ENCODE measurements around the gene CDHR5. TPM values are rescaled to one million over a fixed set of nuclear protein-coding genes. Genes with fewer than 3 reads are reported as not detected.
A peak's percentile ranks its signal among the peaks of the same experiment; 100 is the strongest.

The CDHR5 gene
- total RNA-seq, 5 donors from 2014 or later (not counting 1 experiment from before 2014, with no cell fraction given): 0.26 to 0.29 TPM; not detected in 3

GRCh38 chr11:640021-640706 is 15.4 kb upstream of the CDHR5 start:
- CTCF ChIA-PET: no interaction called here
- peak in 2 of 4 experiments; percentile 14 to 24 for ATAC-seq (replicated peaks in 1 of 4)
- peak overlapping the region in 1 of 2 donors; percentile 39 for H3K27ac Mint-ChIP-seq

GRCh38 chr11:639332-639955 is 14.7 kb upstream of the CDHR5 start:
- Mint-ChIP-seq H3K4me3 (peak overlapping the region in 1 of 3 donors; percentile 75), H3K36me3 (no peaks in the 10 kb centered on the region), H3K27ac (no peak overlapping the region), H3K4me1 (peaks cover 15 to 19% (median 19%) of the 10 kb centered on the region in 3 donors), H3K9me3 (no peaks in the 10 kb centered on the region), H3K27me3 (peaks cover 14 to 35% of the 10 kb centered on the region in 2 donors)
- Histone ChIP-seq H3K27ac (ENCODE audit: low read length) (no peak overlapping the region), H3K9me3 (no peaks in the 10 kb centered on the region), H3K4me1 (ENCODE audit: control insufficient read depth in 1 of 2, extremely low read depth in 1 of 2, insufficient read depth in 2 of 2, low read length in 2 of 2) (peaks cover 0 to 35% of the 10 kb centered on the region in 2 experiments), H3K36me3 (ENCODE audit: control insufficient read depth in 2 of 2, extremely low read depth in 1 of 2, insufficient read depth in 1 of 2, low read length in 1 of 2) (peaks cover 5 to 11% of the 10 kb centered on the region in 2 donors), H3K4me3 (ENCODE audit: control insufficient read depth in 1 of 2, extremely low read depth in 1 of 2, low read length in 1 of 2) (peak overlapping the region in 1 of 2 donors; percentile 38), H3K27me3 (replicated peaks in 1 of 2; ENCODE audit: control insufficient read depth in 2 of 2, extremely low read depth in 1 of 2, insufficient read depth in 2 of 2, low read length in 1 of 2) (peaks cover 0 to 55% of the 10 kb centered on the region in 2 experiments)
- ChIA-PET POLR2A (no interaction called here), CTCF (no interaction called here)
- 8% methylated on average over 76 of the region's 80 CpGs for WGBS (ENCODE audit: insufficient coverage)
- no peak for DNase-seq
- ATAC-seq (replicated peaks in 1 of 4): peak; percentile 11 to 30 (median 22)

More at GRCh38 chr11:640021-640706, 15.4 kb upstream of the CDHR5 start:
- peak overlapping the region in 1 of 2 donors; percentile 50 for H3K4me3 ChIP-seq (ENCODE audit: control insufficient read depth in 1 of 2, extremely low read depth in 1 of 2, low read length in 1 of 2)
- Mint-ChIP-seq H3K36me3 (peaks cover under 1% of the 10 kb centered on the region), H3K4me3 (peak overlapping the region; percentile 25 to 75 (median 37)), H3K9me3 (no peaks in the 10 kb centered on the region), H3K27me3 (peaks cover 14 to 32% of the 10 kb centered on the region in 2 donors), H3K4me1 (peaks cover 15 to 19% (median 19%) of the 10 kb centered on the region in 3 donors)
- H3K36me3 ChIP-seq (ENCODE audit: control insufficient read depth in 2 of 2, extremely low read depth in 1 of 2, insufficient read depth in 1 of 2, low read length in 1 of 2): peaks cover 7 to 13% of the 10 kb centered on the region in 2 donors
- peak in 1 of 35 experiments; percentile 52 for DNase-seq
- H3K27me3 ChIP-seq (replicated peaks in 1 of 2; ENCODE audit: control insufficient read depth in 2 of 2, extremely low read depth in 1 of 2, insufficient read depth in 2 of 2, low read length in 1 of 2): peaks cover 0 to 51% of the 10 kb centered on the region in 2 experiments
- 10% methylated on average over 55 of the region's 69 CpGs for WGBS (ENCODE audit: insufficient coverage)
- peaks cover 0 to 35% of the 10 kb centered on the region in 2 experiments for H3K4me1 ChIP-seq (ENCODE audit: control insufficient read depth in 1 of 2, extremely low read depth in 1 of 2, insufficient read depth in 2 of 2, low read length in 2 of 2)
- POLR2A ChIA-PET: no interaction called here
- no peaks in the 10 kb centered on the region for H3K9me3 ChIP-seq
- H3K27ac ChIP-seq (ENCODE audit: low read length): no peak overlapping the region

GRCh38 chr11:638631-639331 is 14.0 kb upstream of the CDHR5 start:
- CTCF ChIA-PET: interaction anchor here in 1 of 2 donors (0.5 kb wide), 1 partner anchor 83 kb away, joined by 5 read pairs; no protein-coding TSS in a partner anchor
- Mint-ChIP-seq H3K9me3 (no peaks in the 10 kb centered on the region), H3K4me1 (peaks cover 15 to 19% (median 19%) of the 10 kb centered on the region in 3 donors), H3K27me3 (peaks cover 14 to 35% of the 10 kb centered on the region in 2 donors), H3K27ac (no peak overlapping the region), H3K36me3 (no peaks in the 10 kb centered on the region), H3K4me3 (peak overlapping the region; percentile 9 to 75 (median 13))
- H3K27me3 ChIP-seq (replicated peaks in 1 of 2; ENCODE audit: control insufficient read depth in 2 of 2, extremely low read depth in 1 of 2, insufficient read depth in 2 of 2, low read length in 1 of 2): peaks cover 0 to 55% of the 10 kb centered on the region in 2 experiments
- no peak for ATAC-seq (replicated peaks in 1 of 4)
- no peak for DNase-seq
- WGBS (ENCODE audit: insufficient coverage): 78% methylated on average over 17 of the region's 28 CpGs
- no peaks in the 10 kb centered on the region for H3K9me3 ChIP-seq
- peaks cover 0 to 35% of the 10 kb centered on the region in 2 experiments for H3K4me1 ChIP-seq (ENCODE audit: control insufficient read depth in 1 of 2, extremely low read depth in 1 of 2, insufficient read depth in 2 of 2, low read length in 2 of 2)
- POLR2A ChIA-PET: no interaction called here
- H3K36me3 ChIP-seq (ENCODE audit: control insufficient read depth in 2 of 2, extremely low read depth in 1 of 2, insufficient read depth in 1 of 2, low read length in 1 of 2): peaks cover 2 to 4% of the 10 kb centered on the region in 2 donors
- H3K4me3 ChIP-seq (ENCODE audit: control insufficient read depth in 1 of 2, extremely low read depth in 1 of 2, low read length in 1 of 2): no peak overlapping the region
- no peak overlapping the region for H3K27ac ChIP-seq (ENCODE audit: low read length)

GRCh38 chr11:637593-638521 is 13.1 kb upstream of the CDHR5 start:
- 34% methylated on average over 47 of the region's 55 CpGs for WGBS (ENCODE audit: insufficient coverage)
- Mint-ChIP-seq H3K36me3 (no peaks in the 10 kb centered on the region), H3K27me3 (peaks cover 14 to 37% of the 10 kb centered on the region in 2 donors), H3K4me1 (peaks cover 15 to 19% (median 18%) of the 10 kb centered on the region in 3 donors), H3K4me3 (peak overlapping the region in 2 of 3 donors; percentile 36 to 75), H3K9me3 (no peaks in the 10 kb centered on the region), H3K27ac (no peak overlapping the region)
- ChIA-PET POLR2A (no interaction called here), CTCF (interaction anchor here in 1 of 2 donors (0.5 kb wide), 1 partner anchor 84 kb away, joined by 5 read pairs; no protein-coding TSS in a partner anchor)
- no peak for DNase-seq
- no peaks in the 10 kb centered on the region for H3K36me3 ChIP-seq (ENCODE audit: control insufficient read depth in 2 of 2, extremely low read depth in 1 of 2, insufficient read depth in 1 of 2, low read length in 1 of 2)
- peaks cover 0 to 55% of the 10 kb centered on the region in 2 experiments for H3K27me3 ChIP-seq (replicated peaks in 1 of 2; ENCODE audit: control insufficient read depth in 2 of 2, extremely low read depth in 1 of 2, insufficient read depth in 2 of 2, low read length in 1 of 2)
- no peak for ATAC-seq (replicated peaks in 1 of 4)
- H3K9me3 ChIP-seq: no peaks in the 10 kb centered on the region
- H3K27ac ChIP-seq (ENCODE audit: low read length): no peak overlapping the region
- H3K4me1 ChIP-seq (ENCODE audit: control insufficient read depth in 1 of 2, extremely low read depth in 1 of 2, insufficient read depth in 2 of 2, low read length in 2 of 2): peaks cover 0 to 35% of the 10 kb centered on the region in 2 experiments
- peak overlapping the region in 1 of 2 donors; percentile 15 for H3K4me3 ChIP-seq (ENCODE audit: control insufficient read depth in 1 of 2, extremely low read depth in 1 of 2, low read length in 1 of 2)

- peaks cover 12 to 19% (median 15%) of the 10 kb centered on the region in 3 donors for H3K4me1 Mint-ChIP-seq
- 6% methylated on average over 34 of the region's 34 CpGs for WGBS (ENCODE audit: insufficient coverage)
- no peak overlapping the region for H3K27ac Mint-ChIP-seq
- no peaks in the 10 kb centered on the region for H3K36me3 Mint-ChIP-seq
- H3K27ac ChIP-seq (ENCODE audit: low read length): no peak overlapping the region
- no peaks in the 10 kb centered on the region for H3K9me3 ChIP-seq
- peaks cover 14 to 37% of the 10 kb centered on the region in 2 donors for H3K27me3 Mint-ChIP-seq
- peaks cover 0 to 55% of the 10 kb centered on the region in 2 experiments for H3K27me3 ChIP-seq (replicated peaks in 1 of 2; ENCODE audit: control insufficient read depth in 2 of 2, extremely low read depth in 1 of 2, insufficient read depth in 2 of 2, low read length in 1 of 2)
- CTCF ChIA-PET: no interaction called here
- POLR2A ChIA-PET: no interaction called here
- peak overlapping the region in 1 of 2 donors; percentile 15 for H3K4me3 ChIP-seq (ENCODE audit: control insufficient read depth in 1 of 2, extremely low read depth in 1 of 2, low read length in 1 of 2)
- ATAC-seq (replicated peaks in 1 of 4) (peak in 3 of 4 experiments; percentile 6 to 21 (median 12)), DNase-seq (no peak)
- H3K36me3 ChIP-seq (ENCODE audit: control insufficient read depth in 2 of 2, extremely low read depth in 1 of 2, insufficient read depth in 1 of 2, low read length in 1 of 2): no peaks in the 10 kb centered on the region
- no peaks in the 10 kb centered on the region for H3K9me3 Mint-ChIP-seq
- H3K4me1 ChIP-seq (ENCODE audit: control insufficient read depth in 1 of 2, extremely low read depth in 1 of 2, insufficient read depth in 2 of 2, low read length in 2 of 2): peaks cover 0 to 31% of the 10 kb centered on the region in 2 experiments
- H3K4me3 Mint-ChIP-seq: peak overlapping the region in 2 of 3 donors; percentile 36 to 66
Measured at GRCh38 chr11:637333-637592, 12.5 kb upstream of the CDHR5 start.
